GM18873 (cell line): ENCODE measurements around the gene ANKRD13A.
"Not testable (repeated sequence)": the region's sequence is repeated elsewhere in the genome, so short reads cannot be mapped to it uniquely, and the experiment has no call there.

Source experiments
- ATAC-seq: cut with Tn5 transposase; IDR thresholded peaks from one replicate; pipeline ENCODE4 v1.9.1; 2021; ENCODE audit warnings: mild to moderate bottlenecking, moderate library complexity, moderate number of reproducible peaks; ENCODE audit not compliant: unreplicated experiment, low FRiP score

Gene ANKRD13A

GRCh38 chr12:110074089-110074488 lies 74.9 kb downstream of the ANKRD13A start:
- ATAC-seq: no peak

- no peak for ATAC-seq
Measured at GRCh38 chr12:110075880-110076279, 76.7 kb downstream of the ANKRD13A start.

DNA sequence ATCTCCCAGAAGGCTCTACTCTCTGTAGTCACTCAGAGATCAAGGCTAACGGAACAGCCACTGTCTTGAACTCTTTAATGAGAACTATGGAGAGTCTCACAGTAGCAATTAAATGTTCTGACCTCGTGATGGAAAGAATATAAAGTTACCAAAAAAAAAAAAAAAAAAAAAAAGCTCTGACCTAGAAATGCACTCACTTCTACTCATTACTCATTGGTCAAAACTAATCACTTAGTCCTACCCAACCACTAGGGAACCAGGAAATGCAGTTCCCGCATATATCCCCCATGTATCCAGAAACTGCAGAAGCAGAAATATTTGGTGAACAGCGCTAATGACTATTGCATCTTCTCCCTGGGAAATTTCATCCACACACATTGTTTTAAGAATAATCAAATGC lies 78.6 kb downstream of the ANKRD13A start:
- no peak for ATAC-seq

GRCh38 chr12:110079477-110080400 lies 80.5 kb downstream of the ANKRD13A start:
- ATAC-seq: peak; percentile 72

- no peak for ATAC-seq
Measured at GRCh38 chr12:110080410-110080809, 81.2 kb downstream of the ANKRD13A start.

GRCh38 chr12:110084314-110085015 lies 85.2 kb downstream of the ANKRD13A start:
- ATAC-seq: no peak

DNA sequence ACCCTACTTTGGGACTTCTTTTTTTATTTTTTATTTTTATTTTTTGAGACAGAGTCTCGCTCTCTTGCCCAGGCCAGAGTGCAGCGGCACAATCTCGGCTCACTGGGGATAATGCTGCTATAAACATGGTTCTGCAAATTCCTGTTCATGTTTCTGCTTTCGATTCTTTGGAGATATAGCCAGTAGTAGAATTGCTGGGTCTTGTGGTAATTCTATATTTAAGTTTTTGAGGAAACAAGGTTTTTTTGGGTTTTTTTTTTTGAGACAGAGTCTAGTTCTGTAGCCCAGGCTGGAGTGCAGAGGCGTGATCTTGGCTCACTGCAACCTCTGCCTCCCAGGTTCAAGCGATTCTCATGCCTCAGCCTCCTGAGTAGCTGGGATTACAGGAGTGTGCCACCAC lies 89.0 kb downstream of the ANKRD13A start:
- not testable (repeated sequence) for ATAC-seq

DNA sequence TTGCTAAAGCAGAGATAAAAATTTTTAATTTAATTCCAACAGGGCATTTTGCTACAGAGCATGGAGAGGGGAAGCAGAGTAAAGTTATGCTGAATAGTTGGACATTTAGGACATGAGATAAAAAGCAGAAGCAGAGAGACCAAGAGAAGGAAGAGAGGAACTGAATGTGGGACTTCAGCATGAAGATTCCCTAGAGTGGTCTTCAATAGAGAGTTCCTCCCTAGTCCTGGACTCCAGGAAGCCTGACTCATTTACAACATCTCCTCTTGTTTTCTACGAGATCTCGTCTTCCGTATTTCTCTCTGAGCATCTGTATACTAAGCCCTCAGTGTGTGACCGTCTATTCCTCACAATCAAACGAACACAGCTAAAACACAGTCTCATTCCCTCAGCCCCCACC lies 89.7 kb downstream of the ANKRD13A start:
- no peak for ATAC-seq
